ENCODE results near the gene OR4D9.

- TF ChIP-seq CTCF (IDR thresholded peaks at IDR 0.05 in 4 of 5, conservative IDR thresholded peaks at IDR 0.05 in 1 of 5) (no peak), POLR2A (IDR thresholded peaks at IDR 0.05) (no peak)
Measured at GRCh38 chr11:59463190-59463641, 48.1 kb upstream of the OR4D9 start.

All from gastrocnemius medialis (tissue), 4 donors.